HG03469 (cell line): Measurements from ENCODE around the gene SCAMP4.
A peak's percentile ranks its signal among the peaks of the same experiment; 100 is the strongest.

Experiments used
- ATAC-seq: cut with Tn5 transposase; IDR thresholded peaks from one replicate; pipeline ENCODE4 v1.9.1; 2021; ENCODE audit warnings: mild to moderate bottlenecking, moderate library complexity, moderate number of reproducible peaks; ENCODE audit not compliant: unreplicated experiment

Gene SCAMP4

GRCh38 chr19:1905110-1905862 is at the start of gene SCAMP4, which contains the start of gene ADAT3:
TSS of gene SCAMP4 (plus strand) at chr19:1905399. CDS start at chr19:1915020, 9,621 bp downstream.
TSS of gene ADAT3 (plus strand) at chr19:1905399. CDS start at chr19:1912048, 6,649 bp downstream.
- peak; percentile 42 for ATAC-seq

- ATAC-seq = no peak
These were observed 49.4 kb upstream of the SCAMP4 start for GRCh38 chr19:1855828-1856255.

- ATAC-seq = no peak
These were observed 48.9 kb upstream of the SCAMP4 start for GRCh38 chr19:1856345-1856697.

GRCh38 chr19:1856698-1857603 is 48.2 kb upstream of the SCAMP4 start:
- ATAC-seq = no peak

- no peak for ATAC-seq
These were observed 47.4 kb upstream of the SCAMP4 start for GRCh38 chr19:1857648-1858326.

GRCh38 chr19:1858412-1859081 is 46.7 kb upstream of the SCAMP4 start:
- no peak for ATAC-seq

GRCh38 chr19:1859331-1859781 is 45.8 kb upstream of the SCAMP4 start:
- no peak for ATAC-seq

- no peak for ATAC-seq
These were observed 45.0 kb upstream of the SCAMP4 start for GRCh38 chr19:1860042-1860775.

GRCh38 chr19:1860821-1861598 is 44.2 kb upstream of the SCAMP4 start:
- ATAC-seq = no peak

GRCh38 chr19:1861599-1862031 is 43.6 kb upstream of the SCAMP4 start:
- ATAC-seq = no peak

GRCh38 chr19:1862068-1862423 is 43.2 kb upstream of the SCAMP4 start:
- ATAC-seq = no peak

GRCh38 chr19:1862424-1863327 is 42.5 kb upstream of the SCAMP4 start:
- ATAC-seq = no peak

GRCh38 chr19:1863328-1863637 is 41.9 kb upstream of the SCAMP4 start, which contains the start of gene KLF16:
TSS of gene KLF16 (minus strand) at chr19:1863579. CDS start at chr19:1863497, 82 bp downstream.
- ATAC-seq = no peak

- ATAC-seq = peak; percentile 38
These were observed 41.3 kb upstream of the SCAMP4 start for GRCh38 chr19:1863638-1864479.

GRCh38 chr19:1864480-1865171 is 40.6 kb upstream of the SCAMP4 start:
- no peak for ATAC-seq

GRCh38 chr19:1865172-1866010 is 39.8 kb upstream of the SCAMP4 start:
- ATAC-seq = no peak
